OCI-LY7 (cell line): Measurements from ENCODE around the gene KAT7. TPM values are rescaled to one million over a fixed set of nuclear protein-coding genes. Genes with fewer than 3 reads are reported as not detected.

Source experiments
- BruUV-seq: library from RNA; stranded (reverse); fragments of 400-500 nt; replicated peaks from 2 replicates; lab custom pipeline; 2021; lab: Mats Ljungman, UMichigan
- CTCF ChIA-PET: fragments of 300-600 bp; sonication (Branson Sonifier 250); formaldehyde crosslinking; loops from one replicate; lab custom pipeline; 2022; ENCODE audit warnings: antibody characterized with exemption; ENCODE audit not compliant: unreplicated experiment; lab: Charles Lee
- POLR2A ChIA-PET: fragments of 300-600 bp; sonication (Branson Sonifier 250); formaldehyde crosslinking; loops from one replicate; lab custom pipeline; 2022; ENCODE audit warnings: antibody characterized with exemption; lab: Charles Lee
- DNase-seq: peaks from one replicate; pipeline ENCODE4 v3.0.0-alpha.2; 2015; ENCODE audit warnings: low spot score
- H2AFZ ChIP-seq: fragments of 200-600 bp; sonication (generic), shearing (Covaris generic); 2 replicates; pipeline ENCODE4 v1.6.1; 2014; ENCODE audit warnings: mild to moderate bottlenecking, antibody characterized with exemption, low read length, moderate library complexity
- H3K27ac ChIP-seq: fragments of 200-600 bp; sonication (generic); 2 replicates; pipeline ENCODE4 v1.5.1; 2014; ENCODE audit warnings: mixed run types, low read depth, mild to moderate bottlenecking, moderate library complexity, low read length, inconsistent platforms; ENCODE audit not compliant: poor library complexity, severe bottlenecking
- H3K36me3 ChIP-seq: fragments of 200-600 bp; sonication (generic); 2 replicates; pipeline ENCODE4 v1.6.1; 2014; ENCODE audit warnings: mild to moderate bottlenecking, antibody characterized with exemption, low read length, moderate library complexity, mixed read lengths; ENCODE audit not compliant: insufficient read depth
- H3K4me1 ChIP-seq: fragments of 200-600 bp; sonication (generic); 2 replicates; pipeline ENCODE4 v1.5.1; 2014; ENCODE audit warnings: mild to moderate bottlenecking, low read length; ENCODE audit not compliant: insufficient read depth, poor library complexity, severe bottlenecking
- H3K4me2 ChIP-seq: fragments of 200-600 bp; sonication (generic); 2 replicates; pipeline ENCODE4 v1.6.1; 2014; ENCODE audit warnings: mild to moderate bottlenecking, low read length
- H3K4me3 ChIP-seq: fragments of 200-600 bp; sonication (generic); 2 replicates; pipeline ENCODE4 v1.5.1; 2014; ENCODE audit warnings: mild to moderate bottlenecking, low read depth, low read length; ENCODE audit not compliant: poor library complexity, severe bottlenecking
- H3K79me2 ChIP-seq: fragments of 200-600 bp; sonication (generic); 2 replicates; pipeline ENCODE4 v1.6.1; 2016; ENCODE audit warnings: low read depth, mild to moderate bottlenecking, low read length, moderate library complexity, mixed read lengths; ENCODE audit not compliant: insufficient read depth
- H3K9me2 ChIP-seq: fragments of 200-600 bp; sonication (generic); 2 replicates; pipeline ENCODE4 v1.6.1; 2016; ENCODE audit warnings: mild to moderate bottlenecking, low read length, mixed read lengths; ENCODE audit not compliant: insufficient read depth
- H3K9me3 ChIP-seq: fragments of 200-600 bp; sonication (generic); 2 replicates; pipeline ENCODE4 v1.6.1; 2014; ENCODE audit warnings: mild to moderate bottlenecking, mixed run types, low read length, mixed read lengths
- H4K20me1 ChIP-seq: fragments of 200-600 bp; sonication (generic); 2 replicates; pipeline ENCODE4 v1.6.1; 2014; ENCODE audit warnings: mild to moderate bottlenecking, antibody characterized with exemption, low read length, moderate library complexity, mixed read lengths; ENCODE audit not compliant: insufficient read depth
- CTCF ChIP-seq: fragments of 200-600 bp; sonication (generic); conservative IDR thresholded peaks from 2 replicates; pipeline ENCODE4 v1.5.1; 2014; ENCODE audit warnings: mild to moderate bottlenecking, antibody characterized with exemption, low read length, moderate library complexity, mixed read lengths
- EZH2phosphoT487 ChIP-seq: fragments of 200-600 bp; sonication (generic); IDR thresholded peaks from 2 replicates; pipeline ENCODE4 v1.6.1; 2018; ENCODE audit warnings: low read depth, borderline replicate concordance, mild to moderate bottlenecking, mixed run types, antibody characterized with exemption, low read length, moderate library complexity, mixed read lengths
- intact Hi-C: fragments of 100-400 bp; cut with micrococcal nuclease; formaldehyde crosslinking; loops from one replicate; pipeline ENCODE4 v1.10.0; 2022; ENCODE audit not compliant: unreplicated experiment
- total RNA-seq, 2 experiments: library from RNA; depleted of rRNA in 1 of 2; stranded (reverse); fragments of >200 nt in 1 of 2; shearing (Covaris generic) in 1 of 2; gene quantifications; 2 replicates each; pipeline ENCODE4 v1.2.3, GENCODE V29; 2014 to 2022

Gene KAT7
- total RNA-seq, 2 experiments from 2014 or later: 43.3 to 70.3 TPM

GRCh38 chr17:49783071-49783715, 5.3 kb upstream of the KAT7 start:
- no TSS peak for BruUV-seq
- no peak for DNase-seq
- POLR2A ChIA-PET: interaction anchor here (0.5 to 1.9 kb wide), 2 partner anchors 19 to 117 kb away, joined by 4 to 6 read pairs; partner anchors contain the start of gene FAM117A
- no peaks in the 10 kb centered on the region for H3K9me2 ChIP-seq
- H3K36me3 ChIP-seq: no peaks in the 10 kb centered on the region
- no peak overlapping the region for H3K4me2 ChIP-seq
- TF ChIP-seq EZH2phosphoT487 (no peak), CTCF (no peak)
- no peaks in the 10 kb centered on the region for H4K20me1 ChIP-seq
- H3K4me1 ChIP-seq: peaks cover 10% of the 10 kb centered on the region
- no peaks in the 10 kb centered on the region for H3K9me3 ChIP-seq
- intact Hi-C loops: no loop called here
- CTCF ChIA-PET: interaction anchor here (0.6 kb wide), 1 partner anchor 73 kb away, joined by 3 read pairs; no protein-coding TSS in a partner anchor
- no peak overlapping the region for H3K27ac ChIP-seq
- no peaks in the 10 kb centered on the region for H3K79me2 ChIP-seq
- H2AFZ ChIP-seq: no peak overlapping the region
- H3K4me3 ChIP-seq: no peak overlapping the region

GRCh38 chr17:49783791-49784190, 4.7 kb upstream of the KAT7 start:
- H3K36me3 ChIP-seq: no peaks in the 10 kb centered on the region
- peaks cover 10% of the 10 kb centered on the region for H3K4me1 ChIP-seq
- no TSS peak for BruUV-seq
- CTCF ChIA-PET: no interaction called here
- no peaks in the 10 kb centered on the region for H3K9me2 ChIP-seq
- no peak for TF ChIP-seq EZH2phosphoT487
- TF ChIP-seq CTCF: no peak
- DNase-seq: no peak
- H3K4me2 ChIP-seq: no peak overlapping the region
- intact Hi-C loops: no loop called here
- POLR2A ChIA-PET: interaction anchor here (1.9 kb wide), 1 partner anchor 20 kb away, joined by 6 read pairs; the partner anchor contains the start of gene FAM117A
- no peak overlapping the region for H3K27ac ChIP-seq
- no peaks in the 10 kb centered on the region for H3K79me2 ChIP-seq
- no peak overlapping the region for H2AFZ ChIP-seq
- no peaks in the 10 kb centered on the region for H3K9me3 ChIP-seq
- H4K20me1 ChIP-seq: no peaks in the 10 kb centered on the region
- no peak overlapping the region for H3K4me3 ChIP-seq

- H3K36me3 ChIP-seq: peaks cover 3% of the 10 kb centered on the region; the same call in 1 of the 2 replicates
- peaks cover 5% of the 10 kb centered on the region for H3K79me2 ChIP-seq
- peaks cover 4% of the 10 kb centered on the region for H4K20me1 ChIP-seq
- CTCF ChIA-PET: no interaction called here
- no TSS peak for BruUV-seq
- no peak overlapping the region for H2AFZ ChIP-seq
- H3K4me1 ChIP-seq: peaks cover 15% of the 10 kb centered on the region
- no peak overlapping the region for H3K4me3 ChIP-seq
- H3K27ac ChIP-seq: no peak overlapping the region
- POLR2A ChIA-PET: interaction anchor here (0.6 to 1.2 kb wide), 2 partner anchors 21 to 443 kb away, joined by 3 to 4 read pairs; partner anchors contain the start of gene FAM117A
- H3K9me3 ChIP-seq: no peaks in the 10 kb centered on the region
- DNase-seq: no peak
- no peak overlapping the region for H3K4me2 ChIP-seq
- intact Hi-C loops: no loop called here
- TF ChIP-seq CTCF: no peak
- H3K9me2 ChIP-seq: no peaks in the 10 kb centered on the region
Observed at GRCh38 chr17:49784636-49785035, 3.8 kb upstream of the KAT7 start.
